MM.1S (cell line): ENCODE results near the gene YEATS2.

Experiments used
- EZH2 ChIP-seq: fragments of 300-600 bp; sonication (generic); optimal IDR thresholded peaks from 2 replicates; pipeline ENCODE3; 2017; ENCODE audit warnings: low read depth, mild to moderate bottlenecking, antibody characterized with exemption, low read length, mixed read lengths
- EZH2phosphoT487 ChIP-seq: fragments of 300-600 bp; sonication (generic); IDR thresholded peaks from 2 replicates; pipeline ENCODE4 v1.6.1; 2018; ENCODE audit warnings: antibody characterized with exemption, low read length

DNA sequence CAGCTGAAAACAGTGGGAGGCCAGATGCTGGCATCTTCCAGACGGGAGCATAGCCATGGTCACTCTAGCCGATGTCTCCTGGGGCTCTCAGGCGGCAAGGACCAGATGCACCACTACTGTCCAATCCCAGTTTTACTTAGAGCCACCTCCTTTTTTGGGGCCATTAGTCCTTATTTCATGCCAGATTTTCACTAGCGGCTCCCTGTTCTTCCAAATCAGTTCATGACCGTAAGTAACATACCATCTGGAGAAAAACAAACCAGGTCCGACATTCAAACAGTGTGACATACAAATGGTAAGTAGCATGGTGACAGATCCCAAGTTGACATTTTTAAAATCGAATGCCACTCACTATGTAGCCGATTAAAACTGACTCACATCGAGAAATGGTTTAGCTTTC, 131.9 kb downstream of the YEATS2 start:
- TF ChIP-seq EZH2 (no peak), EZH2phosphoT487 (no peak)
